Glomerular visceral epithelial cell (primary cell): ENCODE data around the gene SCCPDH.
"Not testable (repeated sequence)": the region's sequence is repeated elsewhere in the genome, so short reads cannot be mapped to it uniquely, and the experiment has no call there.

Experiments used
- DNase-seq: peaks from one replicate; pipeline ENCODE4 v3.0.0-alpha.2; 2016; ENCODE audit errors: extremely low spot score

SCCPDH gene

GRCh38 chr1:246705368-246705767 is 18.8 kb upstream of the SCCPDH start:
- peak; percentile 64 for DNase-seq

GRCh38 chr1:246708166-246708565 is 16.0 kb upstream of the SCCPDH start:
- DNase-seq, result no peak

- no peak for DNase-seq
These were observed 15.0 kb upstream of the SCCPDH start for GRCh38 chr1:246709196-246709595.

- DNase-seq, result no peak
These were observed 14.4 kb upstream of the SCCPDH start for GRCh38 chr1:246709835-246710234.

GRCh38 chr1:246711548-246712003 is 12.6 kb upstream of the SCCPDH start:
- DNase-seq, result no peak

- not testable (repeated sequence) for DNase-seq
These were observed 11.8 kb upstream of the SCCPDH start for GRCh38 chr1:246712428-246712827.

- not testable (repeated sequence) for DNase-seq
These were observed 4.8 kb upstream of the SCCPDH start for GRCh38 chr1:246719361-246719760.

- not testable (repeated sequence) for DNase-seq
These were observed 3.4 kb upstream of the SCCPDH start for GRCh38 chr1:246720814-246721213.

DNA sequence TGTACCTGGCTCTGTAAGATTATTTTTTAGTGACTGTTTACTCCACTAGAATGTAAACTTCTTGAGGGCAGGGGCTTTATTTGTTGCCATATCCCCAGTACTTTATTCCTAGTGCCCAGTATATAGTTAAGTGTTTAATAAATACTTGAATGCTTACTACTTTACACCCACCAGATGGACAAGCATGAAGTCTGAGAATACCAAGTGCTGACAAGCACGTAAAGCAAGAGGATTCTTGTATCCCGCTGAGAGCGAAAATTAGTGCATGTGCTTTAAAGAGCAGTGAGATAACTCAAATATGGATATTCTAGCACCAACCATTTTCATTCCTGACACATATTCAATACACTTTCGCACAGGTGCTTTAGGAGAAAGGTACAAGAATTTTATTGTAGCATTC is 1.5 kb upstream of the SCCPDH start:
- no peak for DNase-seq

DNA sequence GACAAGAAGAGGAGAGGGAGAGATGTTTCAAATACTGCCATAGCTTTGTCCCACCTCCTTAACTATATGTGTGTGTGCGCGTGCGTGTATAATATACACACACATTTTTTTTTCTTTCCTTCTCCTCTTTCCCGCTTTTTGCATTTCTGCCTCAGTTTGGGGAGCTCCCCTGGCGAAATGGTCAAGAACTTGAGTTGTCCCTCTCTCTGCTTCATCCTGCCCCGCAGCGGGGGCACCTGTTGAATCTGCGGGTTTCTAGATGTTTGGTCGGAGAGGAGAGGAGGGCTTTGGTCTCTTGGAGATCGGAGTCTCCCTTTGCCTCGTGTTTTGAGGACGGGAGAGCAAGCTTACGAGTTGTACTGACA is 504 bp downstream of the SCCPDH start:
- peak; percentile 43 for DNase-seq

DNA sequence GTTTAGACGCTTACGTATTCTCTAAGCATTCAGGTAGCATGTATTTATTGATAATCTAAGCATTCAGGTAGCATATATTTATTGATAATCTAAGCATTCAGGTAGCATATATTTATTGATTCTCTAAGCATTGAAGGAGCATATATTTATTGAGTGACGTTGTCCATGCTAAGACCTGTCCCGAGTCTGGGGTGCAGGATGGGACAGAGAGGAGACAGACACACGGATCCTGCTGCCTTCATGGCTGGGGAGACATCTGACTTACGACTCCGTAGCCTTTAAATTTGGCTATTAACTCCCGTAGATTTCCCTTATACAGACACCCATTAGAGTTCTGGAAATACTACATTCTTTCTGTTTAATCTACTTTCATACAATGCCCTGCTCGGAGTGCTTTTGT is 982 bp downstream of the SCCPDH start:
- no peak for DNase-seq

GRCh38 chr1:246726255-246726679 is 2.1 kb downstream of the SCCPDH start:
- DNase-seq, result no peak

DNA sequence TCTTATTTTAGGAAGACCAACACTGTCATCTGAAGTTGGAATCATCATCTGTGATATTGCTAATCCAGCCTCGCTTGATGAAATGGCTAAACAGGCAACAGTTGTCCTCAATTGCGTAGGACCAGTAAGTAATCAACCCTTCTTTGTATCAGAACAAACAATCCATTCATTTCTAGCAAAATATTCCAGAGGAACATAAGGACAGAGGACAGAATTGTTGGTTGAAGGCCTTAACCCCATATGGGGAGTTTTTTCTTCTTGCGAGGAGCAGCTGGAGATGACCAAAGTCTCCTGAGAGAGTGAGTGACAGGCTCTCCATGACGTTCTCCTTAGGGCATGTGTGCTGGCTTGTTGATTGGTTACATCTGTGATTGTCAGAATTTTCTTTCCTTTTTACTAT is 2.7 kb downstream of the SCCPDH start:
- no peak for DNase-seq

DNA sequence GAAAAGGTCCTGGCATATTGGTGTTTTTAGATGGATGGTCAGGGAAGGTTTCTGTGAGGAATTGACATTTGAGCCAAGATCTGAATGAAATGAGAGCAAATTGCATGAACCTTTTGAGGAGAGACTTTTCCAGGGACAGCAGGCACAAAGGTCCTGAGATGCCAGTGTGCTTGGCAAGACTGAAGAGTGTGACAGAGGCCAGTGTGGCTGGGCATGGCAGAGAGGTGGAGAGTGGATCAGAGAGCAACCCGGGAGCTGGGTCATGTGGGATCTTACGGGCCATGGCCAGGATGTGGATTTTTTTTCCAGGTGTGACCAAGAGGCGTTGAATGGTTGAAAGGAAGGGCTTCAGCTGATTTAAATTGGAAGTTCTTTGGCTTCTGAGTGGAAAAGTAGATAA is 3.4 kb downstream of the SCCPDH start:
- no peak for DNase-seq

DNA sequence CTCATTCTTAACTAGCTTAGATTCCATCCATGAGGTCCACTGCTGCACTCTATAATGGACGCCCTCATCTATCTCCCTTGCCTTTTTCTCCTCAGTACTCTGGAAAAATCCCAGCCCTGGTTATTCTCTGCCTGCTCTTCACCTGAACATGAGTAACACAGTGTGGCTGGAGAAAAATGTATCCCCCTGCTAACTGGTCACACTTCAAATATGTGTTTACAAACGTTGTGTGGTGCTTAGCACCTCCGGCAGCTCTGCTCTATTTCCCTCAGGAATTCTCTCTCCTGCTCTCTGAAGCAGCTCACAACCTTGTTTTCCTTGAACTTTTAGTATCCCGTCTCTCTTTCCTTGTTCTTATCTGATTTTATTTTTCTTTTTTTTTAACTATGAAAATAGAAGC is 4.1 kb downstream of the SCCPDH start:
- peak; percentile 86 for DNase-seq

GRCh38 chr1:246729040-246729439 is 4.8 kb downstream of the SCCPDH start:
- DNase-seq, result not testable (repeated sequence)

- no peak for DNase-seq
These were observed 6.6 kb downstream of the SCCPDH start for GRCh38 chr1:246730839-246731238.

GRCh38 chr1:246731873-246732272 is 7.7 kb downstream of the SCCPDH start:
- not testable (repeated sequence) for DNase-seq

DNA sequence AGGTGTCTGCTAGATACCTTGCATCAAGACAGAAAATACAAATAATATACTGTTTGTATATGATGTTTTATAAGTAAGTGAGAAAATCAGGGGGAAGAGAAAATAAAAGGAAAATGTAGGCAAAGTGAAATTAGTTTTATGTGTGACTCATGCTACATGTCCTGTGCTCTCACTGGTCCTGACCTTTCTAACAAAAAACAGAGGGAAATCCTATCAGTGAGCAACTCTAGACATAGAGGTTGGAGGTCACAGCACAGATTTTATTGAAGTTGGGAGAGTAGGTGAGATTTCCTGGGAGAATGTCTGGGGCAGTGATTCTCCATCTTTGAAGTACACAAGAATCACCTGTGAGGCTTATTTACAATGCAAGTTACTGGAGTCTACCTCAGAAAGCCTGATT is 9.5 kb downstream of the SCCPDH start:
- DNase-seq, result no peak

GRCh38 chr1:246734866-246735265 is 10.7 kb downstream of the SCCPDH start:
- no peak for DNase-seq

DNA sequence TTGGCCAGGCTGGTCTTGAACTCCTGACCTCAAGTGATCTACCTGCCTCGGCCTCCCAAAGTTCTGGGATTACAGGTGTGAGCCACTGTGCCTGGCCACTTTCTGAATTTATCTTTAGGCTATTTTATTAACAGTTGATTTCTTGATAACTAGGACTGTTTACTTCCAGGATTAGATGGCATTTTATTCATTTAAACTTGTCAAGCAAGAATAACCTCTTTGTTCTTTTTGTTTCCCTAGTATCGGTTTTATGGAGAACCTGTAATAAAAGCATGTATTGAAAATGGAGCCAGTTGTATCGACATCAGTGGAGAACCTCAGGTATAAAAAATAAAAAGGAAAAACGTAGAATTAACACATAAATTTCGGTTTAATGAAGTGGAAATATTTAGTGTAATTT is 11.5 kb downstream of the SCCPDH start:
- no peak for DNase-seq

DNA sequence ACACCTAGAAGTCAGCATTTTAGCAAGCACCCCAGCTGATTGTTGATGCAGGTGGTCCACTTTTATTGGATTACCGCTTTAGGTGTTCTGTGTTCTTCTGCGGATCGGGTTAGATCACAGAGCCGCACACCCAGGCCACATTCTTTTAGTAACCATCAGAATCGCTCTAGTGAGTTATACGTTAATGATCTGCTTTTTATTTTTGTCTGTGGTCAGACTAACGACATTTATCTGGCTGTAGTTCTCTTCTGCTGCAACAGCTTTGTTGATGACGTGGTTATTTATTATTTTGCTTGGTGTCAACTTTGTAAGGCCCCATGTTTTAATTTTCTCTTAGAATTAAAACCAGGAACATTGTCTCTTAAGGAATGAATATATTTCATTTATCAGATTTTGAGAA is 18.2 kb downstream of the SCCPDH start:
- DNase-seq, result peak; percentile 62

DNA sequence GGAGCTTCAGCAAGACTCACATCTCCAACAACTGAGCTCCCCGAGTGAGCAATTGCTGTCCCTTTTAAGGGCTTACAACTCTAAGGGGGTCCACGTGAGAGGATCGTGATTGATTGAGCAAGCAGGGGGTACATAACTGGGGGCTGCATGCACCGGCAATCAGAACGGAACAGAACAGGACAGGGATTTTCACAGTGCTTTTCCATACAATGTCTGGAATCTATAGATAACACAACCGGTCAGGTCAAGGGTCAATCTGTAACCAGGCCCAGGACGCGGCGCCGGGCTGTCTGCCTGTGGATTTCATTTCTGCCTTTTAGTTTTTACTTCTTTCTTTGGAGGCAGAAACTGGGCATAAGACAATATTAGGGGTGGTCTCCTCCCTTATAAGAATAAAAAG is 21.9 kb downstream of the SCCPDH start:
- DNase-seq, result not testable (repeated sequence)

DNA sequence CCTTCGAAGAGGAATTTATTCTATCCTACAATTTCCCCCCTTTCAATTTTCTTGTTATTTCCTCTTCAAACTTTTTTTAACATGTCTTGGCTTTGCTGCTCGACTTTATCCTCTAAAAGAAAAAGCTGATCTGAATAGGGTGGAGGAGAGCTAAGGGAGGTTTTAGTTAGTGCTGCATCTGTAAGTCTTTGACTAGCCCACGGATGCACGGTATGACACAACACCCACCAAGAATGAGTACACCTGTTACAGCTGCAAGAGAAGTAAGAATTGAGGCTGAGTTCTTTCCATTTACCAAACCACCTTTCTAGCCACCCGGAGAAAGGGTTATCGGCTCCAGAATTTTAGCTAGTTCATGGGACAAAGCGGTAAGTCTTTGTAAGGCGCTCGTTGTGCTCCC is 23.8 kb downstream of the SCCPDH start:
- DNase-seq, result no peak

GRCh38 chr1:246748867-246749266 is 24.7 kb downstream of the SCCPDH start:
- DNase-seq, result peak; percentile 84
